MM.1S (cell line): Measurements from ENCODE around the gene OR56A3.

Experiments
- EZH2 ChIP-seq: fragments of 300-600 bp; sonication (generic); optimal IDR thresholded peaks from 2 replicates; pipeline ENCODE3; 2017; ENCODE audit warnings: low read depth, mild to moderate bottlenecking, antibody characterized with exemption, low read length, mixed read lengths
- TF ChIP-seq, protein P1 (sequence below): fragments of 300-600 bp; sonication (generic); IDR thresholded peaks from 2 replicates; pipeline ENCODE4 v1.5.1; 2016; ENCODE audit warnings: antibody characterized with exemption, low read length, mixed read lengths

DNA sequence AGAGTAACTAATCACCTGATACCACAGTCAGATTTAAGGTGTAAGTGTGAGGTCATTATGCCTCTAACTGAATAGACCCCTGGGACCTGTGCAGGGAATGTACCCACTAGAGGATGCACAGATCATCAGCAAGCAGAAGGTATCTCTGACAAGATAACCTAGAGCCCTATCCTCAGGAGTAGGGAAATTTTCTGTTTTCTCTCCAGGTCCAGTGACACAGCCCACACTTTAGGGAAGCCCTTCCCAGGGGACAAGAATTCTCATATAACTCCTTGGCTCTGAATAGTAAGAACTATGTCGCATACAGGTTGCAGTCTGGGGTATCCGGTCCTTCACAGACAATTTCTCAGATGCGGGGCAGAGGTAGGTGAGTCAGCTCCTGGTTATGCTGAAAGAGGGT, 49.1 kb upstream of the OR56A3 start, which contains the start of gene OR52E5:
- TF ChIP-seq, protein P1, sequence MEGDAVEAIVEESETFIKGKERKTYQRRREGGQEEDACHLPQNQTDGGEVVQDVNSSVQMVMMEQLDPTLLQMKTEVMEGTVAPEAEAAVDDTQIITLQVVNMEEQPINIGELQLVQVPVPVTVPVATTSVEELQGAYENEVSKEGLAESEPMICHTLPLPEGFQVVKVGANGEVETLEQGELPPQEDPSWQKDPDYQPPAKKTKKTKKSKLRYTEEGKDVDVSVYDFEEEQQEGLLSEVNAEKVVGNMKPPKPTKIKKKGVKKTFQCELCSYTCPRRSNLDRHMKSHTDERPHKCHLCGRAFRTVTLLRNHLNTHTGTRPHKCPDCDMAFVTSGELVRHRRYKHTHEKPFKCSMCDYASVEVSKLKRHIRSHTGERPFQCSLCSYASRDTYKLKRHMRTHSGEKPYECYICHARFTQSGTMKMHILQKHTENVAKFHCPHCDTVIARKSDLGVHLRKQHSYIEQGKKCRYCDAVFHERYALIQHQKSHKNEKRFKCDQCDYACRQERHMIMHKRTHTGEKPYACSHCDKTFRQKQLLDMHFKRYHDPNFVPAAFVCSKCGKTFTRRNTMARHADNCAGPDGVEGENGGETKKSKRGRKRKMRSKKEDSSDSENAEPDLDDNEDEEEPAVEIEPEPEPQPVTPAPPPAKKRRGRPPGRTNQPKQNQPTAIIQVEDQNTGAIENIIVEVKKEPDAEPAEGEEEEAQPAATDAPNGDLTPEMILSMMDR, result no peak
- no peak for TF ChIP-seq EZH2
